ENCODE results near the gene SPINK4.

- TF ChIP-seq CTCF (IDR thresholded peaks at IDR 0.05), result no peak
- no peak for TF ChIP-seq POLR2A (IDR thresholded peaks at IDR 0.05)
Measured at GRCh38 chr9:33294670-33295432, 54.9 kb downstream of the SPINK4 start.

Measured in tibial nerve (tissue), 3 donors.